GM19351 (cell line): ENCODE results near the gene GGCX.
"Not testable (repeated sequence)": the region's sequence is repeated elsewhere in the genome, so short reads cannot be mapped to it uniquely, and the experiment has no call there.

Source experiments
- ATAC-seq: cut with Tn5 transposase; IDR thresholded peaks from one replicate; pipeline ENCODE4 v1.9.1; 2021; ENCODE audit warnings: mild to moderate bottlenecking, moderate library complexity; ENCODE audit not compliant: unreplicated experiment

The GGCX gene

GRCh38 chr2:85561280-85562212, at the start of gene GGCX:
Gene GGCX (minus strand): TSS chr2:85561493. CDS start chr2:85561428, 65 bp downstream.
- ATAC-seq: peak; percentile 93

GRCh38 chr2:85607268-85608215, 46.2 kb upstream of the GGCX start:
- ATAC-seq: no peak

DNA sequence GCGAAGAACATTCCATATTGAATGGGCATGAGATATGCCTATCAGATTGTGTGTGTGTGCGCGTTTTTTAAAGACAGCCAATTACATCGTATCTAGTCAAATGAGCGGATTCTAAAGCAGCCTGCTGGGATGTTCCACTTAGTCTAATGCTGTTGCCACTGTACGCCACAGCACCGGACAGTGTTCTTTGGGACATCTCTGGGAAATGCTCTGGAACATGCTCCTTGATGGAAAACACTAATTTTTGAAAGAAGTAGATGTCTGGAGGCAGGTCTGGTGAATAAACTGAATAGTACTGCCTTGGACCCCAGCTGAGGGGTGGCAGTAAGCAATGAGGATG, 44.8 kb upstream of the GGCX start:
- ATAC-seq: no peak

DNA sequence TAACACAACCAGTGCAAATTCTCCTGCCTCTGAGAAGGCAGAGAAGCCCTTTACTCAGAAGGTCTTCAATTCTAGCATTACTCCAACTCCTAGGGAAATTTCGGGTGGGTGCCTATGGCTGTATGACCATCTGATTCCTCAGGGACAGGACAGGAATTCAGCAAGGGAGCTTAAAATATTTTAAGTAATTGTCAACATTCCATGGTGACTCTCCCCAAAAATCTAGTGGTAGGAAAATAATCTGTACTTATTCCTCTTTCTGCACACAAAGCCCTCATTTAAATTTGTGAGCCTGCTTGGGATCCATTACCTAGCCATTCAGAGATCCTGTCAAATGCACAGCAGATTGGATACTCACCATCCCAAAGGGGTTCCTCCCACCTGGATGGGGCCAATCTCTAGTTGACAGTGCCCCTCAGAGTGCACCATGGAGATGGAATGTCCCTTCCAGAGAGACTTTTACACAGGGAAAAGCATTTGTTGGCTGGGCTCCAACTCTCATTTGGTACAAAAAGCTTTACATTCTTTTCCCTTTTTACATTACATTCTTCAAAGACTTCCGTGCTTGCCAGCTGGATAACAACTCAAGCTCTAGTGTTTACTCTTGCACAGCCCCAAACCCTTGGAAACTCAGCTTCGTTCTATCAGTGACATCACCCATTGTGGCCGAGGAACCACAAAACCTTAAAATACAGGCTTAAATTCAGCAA, 44.3 kb upstream of the GGCX start:
- no peak for ATAC-seq

DNA sequence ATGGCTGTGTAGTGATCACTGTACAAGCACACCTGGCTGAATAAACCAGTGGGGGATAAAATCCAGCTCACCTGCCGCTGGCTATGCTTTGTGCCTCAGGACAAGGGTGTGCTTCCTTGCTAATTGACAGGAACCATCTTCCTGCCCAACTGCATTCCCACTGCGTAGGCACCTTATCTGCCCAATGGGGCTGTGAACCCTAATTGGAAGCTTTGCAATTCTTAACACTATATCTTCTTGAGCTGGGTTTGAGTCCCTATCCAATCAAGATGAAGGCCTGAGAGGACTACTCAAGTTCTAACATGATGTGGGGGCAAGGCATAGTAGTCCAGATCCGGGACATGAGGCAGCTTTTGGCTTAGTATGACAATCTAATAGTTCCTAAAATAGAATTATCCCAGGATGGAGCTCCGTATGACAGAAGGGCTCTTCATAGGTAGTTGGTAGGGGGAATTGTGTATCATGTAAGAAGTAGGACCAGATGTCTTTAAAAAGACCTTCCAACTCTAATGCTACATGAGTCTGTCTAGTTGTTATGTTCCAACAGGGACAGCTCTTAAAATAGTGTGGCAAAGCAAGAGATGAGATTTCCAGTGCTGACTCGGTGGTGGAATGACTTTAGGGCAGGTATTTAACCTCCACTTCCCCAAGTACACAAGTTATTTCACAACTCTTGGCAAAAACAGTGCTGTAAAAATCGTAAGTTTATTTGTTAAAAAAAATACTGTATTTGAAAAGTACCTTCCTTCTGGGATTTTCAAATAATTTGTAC, 43.5 kb upstream of the GGCX start:
- no peak for ATAC-seq

DNA sequence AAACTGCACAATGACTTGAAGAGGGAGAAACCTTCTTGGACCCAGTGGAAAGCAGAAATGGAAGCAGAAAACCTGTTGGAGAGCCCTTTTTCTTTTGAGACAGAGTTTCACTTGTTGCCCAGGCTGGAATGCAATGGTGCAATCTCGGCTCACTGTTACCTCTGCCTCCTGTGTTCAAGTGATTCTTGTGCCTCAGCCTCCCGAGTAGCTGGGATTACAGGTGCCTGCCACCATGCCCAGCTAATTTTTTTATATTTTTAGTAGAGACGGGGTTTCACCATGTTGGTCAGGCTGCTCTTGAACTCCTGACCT, 42.8 kb upstream of the GGCX start:
- not testable (repeated sequence) for ATAC-seq

GRCh38 chr2:85602476-85603234, 41.4 kb upstream of the GGCX start, which contains the start of gene TMEM150A:
Gene TMEM150A (minus strand): TSS chr2:85602698. CDS start chr2:85601948, 750 bp downstream.
- peak; percentile 93 for ATAC-seq

- ATAC-seq: peak; percentile 33
These were observed 40.6 kb upstream of the GGCX start for GRCh38 chr2:85601771-85602475.

DNA sequence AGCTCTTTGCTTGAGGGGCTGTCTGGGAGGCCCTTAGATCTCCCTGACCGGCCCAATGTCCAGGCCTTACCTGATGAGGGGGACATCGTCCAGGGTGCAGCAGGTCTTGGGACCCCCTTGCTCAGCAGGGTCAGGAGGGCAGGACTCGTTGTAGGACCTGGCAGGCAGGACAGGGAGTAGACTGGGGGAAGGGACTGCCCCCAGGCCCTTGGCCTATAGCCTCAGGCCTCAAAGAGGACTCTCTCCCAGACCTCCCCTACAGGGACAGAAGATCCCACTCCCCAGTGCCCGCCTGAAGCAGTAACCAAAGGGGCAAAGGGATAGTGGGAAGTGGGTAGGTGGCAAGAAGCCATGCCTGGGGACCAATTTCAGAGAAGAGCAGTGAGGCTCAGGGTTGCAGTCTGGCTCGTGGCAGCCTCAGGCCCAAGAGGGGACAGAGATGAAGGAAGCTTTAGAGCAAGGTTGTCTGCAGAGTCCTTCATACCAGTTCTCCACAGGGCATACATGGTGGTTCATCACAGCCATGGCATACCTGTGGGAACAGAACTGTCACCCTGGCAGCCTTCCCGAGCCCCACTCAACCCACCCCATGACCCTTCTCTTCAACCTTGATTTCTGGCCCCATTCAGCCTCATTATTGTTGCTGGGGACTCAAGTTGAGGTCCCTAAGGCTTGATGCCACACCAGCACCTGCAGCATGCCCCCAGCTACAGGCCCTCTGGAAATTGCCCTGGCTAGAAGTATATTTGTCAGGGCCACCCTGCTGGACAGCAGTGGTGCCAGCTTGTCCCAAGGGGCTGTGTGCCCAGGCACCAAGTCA, 39.9 kb upstream of the GGCX start:
- ATAC-seq: no peak

- no peak for ATAC-seq
These were observed 38.9 kb upstream of the GGCX start for GRCh38 chr2:85600235-85600575.

GRCh38 chr2:85599468-85600234, 38.4 kb upstream of the GGCX start:
- ATAC-seq: no peak

GRCh38 chr2:85598594-85599340, 37.5 kb upstream of the GGCX start:
- ATAC-seq: no peak

- no peak for ATAC-seq
These were observed 35.9 kb upstream of the GGCX start for GRCh38 chr2:85597241-85597640.

GRCh38 chr2:85596486-85597143, 35.3 kb upstream of the GGCX start:
- ATAC-seq: no peak

DNA sequence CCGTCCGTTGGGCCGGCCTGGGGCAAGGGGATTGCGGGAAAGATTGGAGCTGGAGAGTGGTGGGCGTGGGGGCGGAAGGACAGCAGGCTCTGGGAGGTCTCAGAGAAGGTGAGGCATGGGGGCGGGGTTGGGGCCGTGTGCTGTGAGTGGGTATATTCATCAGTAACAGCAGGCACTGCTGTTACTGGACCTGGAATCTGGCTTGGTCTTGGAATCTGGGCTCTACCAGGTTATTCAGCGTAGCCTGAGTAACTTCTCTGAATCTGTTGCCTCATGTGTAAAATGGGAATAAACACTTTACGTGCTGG, 34.7 kb upstream of the GGCX start:
- ATAC-seq: no peak

GRCh38 chr2:85595301-85596025, 34.2 kb upstream of the GGCX start, which contains the start of gene RNF181:
Gene RNF181 (plus strand): TSS chr2:85595745. CDS start chr2:85595764, 19 bp downstream.
- peak; percentile 100 for ATAC-seq
